ENCODE data around the gene OR4D10. TPM values are rescaled to one million over a fixed set of nuclear protein-coding genes. Genes with fewer than 3 reads are reported as not detected.
"Not testable (repeated sequence)": the region's sequence is repeated elsewhere in the genome, so short reads cannot be mapped to it uniquely, and the experiment has no call there.

The OR4D10 gene
- total RNA-seq, 2 experiments from 2014 or later = not detected

DNA sequence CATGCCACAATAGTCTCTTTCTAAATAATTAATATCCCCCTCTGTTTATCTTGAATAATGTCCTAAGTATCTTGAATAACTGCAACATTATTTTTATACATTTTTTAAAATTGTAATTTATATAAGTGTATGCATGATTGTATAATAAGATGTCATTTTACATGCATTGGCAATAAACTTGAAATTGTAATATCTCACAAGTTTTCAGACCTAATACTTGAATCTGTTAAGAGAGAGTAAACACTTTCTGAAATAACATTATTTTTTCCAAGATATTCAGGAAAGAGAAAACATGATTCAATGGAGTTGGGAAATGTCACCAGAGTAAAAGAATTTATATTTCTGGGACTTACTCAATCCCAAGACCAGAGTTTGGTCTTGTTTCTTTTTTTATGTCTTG, 30.2 kb downstream of the OR4D10 start, which contains the start of gene OR4D11:
Gene OR4D11 (plus strand): TSS at position 301 of the 400 bp plus-strand sequence. CDS start 0 bp downstream, at position 301.
- Histone ChIP-seq H3K36me3 (ENCODE audit: insufficient read depth, low read length) (no peaks in the 10 kb centered on the region), H2AFZ (ENCODE audit: low read length) (no peak within 1 kb of the TSS), H3K4me2 (ENCODE audit: low read length) (no peak within 1 kb of the TSS), H3K4me3 (ENCODE audit: low read depth, low read length, poor library complexity, severe bottlenecking) (no peak within 1 kb of the TSS), H3K9me2 (ENCODE audit: insufficient read depth, low read length) (no peaks in the 10 kb centered on the region), H3K79me2 (ENCODE audit: insufficient read depth, low read depth, low read length) (no peaks in the 10 kb centered on the region), H4K20me1 (ENCODE audit: insufficient read depth, low read length) (no peaks in the 10 kb centered on the region), H3K27ac (ENCODE audit: low read depth, low read length, poor library complexity, severe bottlenecking) (no peak within 1 kb of the TSS), H3K9me3 (ENCODE audit: low read length) (no peaks in the 10 kb centered on the region), H3K4me1 (ENCODE audit: insufficient read depth, low read length, poor library complexity, severe bottlenecking) (no peaks in the 10 kb centered on the region)
- no TSS peak for BruUV-seq (replicated peaks)
- ChIA-PET CTCF (ENCODE audit: unreplicated experiment) (no interaction called here), POLR2A (interaction anchor here (0.6 kb wide), 1 partner anchor 166 kb away, joined by 3 read pairs; no protein-coding TSS in a partner anchor)
- intact Hi-C loops (cut with micrococcal nuclease; ENCODE audit: unreplicated experiment) = no loop called here
- no peak for TF ChIP-seq EZH2phosphoT487 (IDR thresholded peaks at IDR 0.05; ENCODE audit: borderline replicate concordance, low read depth, low read length)
- TF ChIP-seq, protein P1, sequence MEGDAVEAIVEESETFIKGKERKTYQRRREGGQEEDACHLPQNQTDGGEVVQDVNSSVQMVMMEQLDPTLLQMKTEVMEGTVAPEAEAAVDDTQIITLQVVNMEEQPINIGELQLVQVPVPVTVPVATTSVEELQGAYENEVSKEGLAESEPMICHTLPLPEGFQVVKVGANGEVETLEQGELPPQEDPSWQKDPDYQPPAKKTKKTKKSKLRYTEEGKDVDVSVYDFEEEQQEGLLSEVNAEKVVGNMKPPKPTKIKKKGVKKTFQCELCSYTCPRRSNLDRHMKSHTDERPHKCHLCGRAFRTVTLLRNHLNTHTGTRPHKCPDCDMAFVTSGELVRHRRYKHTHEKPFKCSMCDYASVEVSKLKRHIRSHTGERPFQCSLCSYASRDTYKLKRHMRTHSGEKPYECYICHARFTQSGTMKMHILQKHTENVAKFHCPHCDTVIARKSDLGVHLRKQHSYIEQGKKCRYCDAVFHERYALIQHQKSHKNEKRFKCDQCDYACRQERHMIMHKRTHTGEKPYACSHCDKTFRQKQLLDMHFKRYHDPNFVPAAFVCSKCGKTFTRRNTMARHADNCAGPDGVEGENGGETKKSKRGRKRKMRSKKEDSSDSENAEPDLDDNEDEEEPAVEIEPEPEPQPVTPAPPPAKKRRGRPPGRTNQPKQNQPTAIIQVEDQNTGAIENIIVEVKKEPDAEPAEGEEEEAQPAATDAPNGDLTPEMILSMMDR (conservative IDR thresholded peaks at IDR 0.05; ENCODE audit: low read length) = no peak
- DNase-seq (ENCODE audit: low spot score) = no peak

DNA sequence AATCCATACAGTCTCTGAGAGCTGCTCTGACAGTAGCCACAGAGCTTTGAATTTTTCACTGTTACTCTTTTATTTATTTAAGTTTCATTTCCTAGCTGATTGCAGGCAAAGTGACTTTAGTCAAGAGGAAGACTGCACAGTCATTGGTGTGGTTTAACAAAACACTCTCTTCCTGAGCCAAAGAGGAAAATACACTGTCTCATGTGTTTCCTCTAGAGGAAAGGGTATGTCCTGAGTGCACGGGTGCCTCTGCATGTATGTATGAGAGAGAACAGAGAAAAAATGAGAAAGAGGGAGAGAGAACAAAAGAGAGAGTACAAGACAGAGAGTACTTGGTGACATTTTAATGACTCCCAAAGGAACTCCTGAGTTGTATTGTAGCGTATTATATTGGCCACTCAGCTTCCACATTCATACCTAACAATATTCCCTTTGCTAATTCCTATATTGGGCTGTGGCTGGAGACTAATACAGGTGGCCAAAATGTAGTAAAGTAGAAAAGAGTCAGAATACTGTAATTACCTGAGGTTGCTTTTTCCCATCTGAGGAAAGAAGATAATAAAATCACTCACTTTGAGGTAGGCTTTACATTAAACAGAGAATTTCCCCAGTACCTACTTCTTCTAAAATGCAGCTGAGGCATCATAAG, 38.0 kb downstream of the OR4D10 start, which contains the start of gene OR4D9:
Gene OR4D9 (plus strand): TSS at position 599 of the 649 bp plus-strand sequence. CDS start 3,374 bp downstream, outside the sequence.
- Histone ChIP-seq H2AFZ (ENCODE audit: low read length) (no peak within 1 kb of the TSS), H3K79me2 (ENCODE audit: insufficient read depth, low read depth, low read length) (no peaks in the 10 kb centered on the region), H3K9me2 (ENCODE audit: insufficient read depth, low read length) (no peaks in the 10 kb centered on the region), H4K20me1 (ENCODE audit: insufficient read depth, low read length) (no peaks in the 10 kb centered on the region), H3K9me3 (ENCODE audit: low read length) (no peaks in the 10 kb centered on the region), H3K4me2 (ENCODE audit: low read length) (no peak within 1 kb of the TSS), H3K4me3 (ENCODE audit: low read depth, low read length, poor library complexity, severe bottlenecking) (no peak within 1 kb of the TSS), H3K36me3 (ENCODE audit: insufficient read depth, low read length) (no peaks in the 10 kb centered on the region), H3K4me1 (ENCODE audit: insufficient read depth, low read length, poor library complexity, severe bottlenecking) (no peaks in the 10 kb centered on the region), H3K27ac (ENCODE audit: low read depth, low read length, poor library complexity, severe bottlenecking) (no peak within 1 kb of the TSS)
- BruUV-seq (replicated peaks) = no TSS peak
- POLR2A ChIA-PET = interaction anchor here (0.8 kb wide), 1 partner anchor 163 kb away, joined by 3 read pairs; no protein-coding TSS in a partner anchor
- no peak for TF ChIP-seq EZH2phosphoT487 (IDR thresholded peaks at IDR 0.05; ENCODE audit: borderline replicate concordance, low read depth, low read length)
- TF ChIP-seq, protein P1 (conservative IDR thresholded peaks at IDR 0.05; ENCODE audit: low read length) = no peak
- DNase-seq (ENCODE audit: low spot score) = no peak
- CTCF ChIA-PET (ENCODE audit: unreplicated experiment) = no interaction called here
- intact Hi-C loops (cut with micrococcal nuclease; ENCODE audit: unreplicated experiment) = no loop called here

DNA sequence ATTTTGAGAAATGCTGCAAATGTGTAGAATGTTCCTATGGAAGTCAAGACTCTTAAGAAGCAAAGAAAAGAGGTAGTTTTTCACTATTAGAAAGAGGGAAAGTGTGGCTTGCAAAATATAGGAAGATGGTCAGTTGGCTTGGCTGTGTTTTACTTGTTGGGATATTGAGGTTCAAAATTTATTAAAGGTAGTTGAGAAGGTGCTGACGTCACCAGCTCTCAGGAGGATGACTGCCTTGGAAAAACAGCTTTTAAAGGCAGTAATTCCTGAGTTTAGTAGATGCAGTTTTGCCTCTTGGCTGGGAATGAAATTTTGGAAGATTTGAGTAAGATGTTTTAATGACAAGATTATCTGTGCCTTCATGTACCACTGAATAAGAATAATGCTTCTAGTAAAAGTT, 38.6 kb downstream of the OR4D10 start:
- Histone ChIP-seq H3K4me1 (ENCODE audit: insufficient read depth, low read length, poor library complexity, severe bottlenecking) (no peaks in the 10 kb centered on the region), H3K9me2 (ENCODE audit: insufficient read depth, low read length) (no peaks in the 10 kb centered on the region), H3K79me2 (ENCODE audit: insufficient read depth, low read depth, low read length) (no peaks in the 10 kb centered on the region), H3K36me3 (ENCODE audit: insufficient read depth, low read length) (no peaks in the 10 kb centered on the region), H3K4me3 (ENCODE audit: low read depth, low read length, poor library complexity, severe bottlenecking) (no peak overlapping the region), H2AFZ (ENCODE audit: low read length) (no peak overlapping the region), H3K9me3 (ENCODE audit: low read length) (no peaks in the 10 kb centered on the region), H3K4me2 (ENCODE audit: low read length) (no peak overlapping the region), H4K20me1 (ENCODE audit: insufficient read depth, low read length) (no peaks in the 10 kb centered on the region), H3K27ac (ENCODE audit: low read depth, low read length, poor library complexity, severe bottlenecking) (no peak overlapping the region)
- DNase-seq (ENCODE audit: low spot score) = no peak
- BruUV-seq (replicated peaks) = no TSS peak
- CTCF ChIA-PET (ENCODE audit: unreplicated experiment) = no interaction called here
- POLR2A ChIA-PET = interaction anchor here (0.8 kb wide), 1 partner anchor 162 kb away, joined by 3 read pairs; no protein-coding TSS in a partner anchor
- TF ChIP-seq EZH2phosphoT487 (IDR thresholded peaks at IDR 0.05; ENCODE audit: borderline replicate concordance, low read depth, low read length) = no peak
- TF ChIP-seq, protein P1 (conservative IDR thresholded peaks at IDR 0.05; ENCODE audit: low read length) = no peak
- intact Hi-C loops (cut with micrococcal nuclease; ENCODE audit: unreplicated experiment) = no loop called here

DNA sequence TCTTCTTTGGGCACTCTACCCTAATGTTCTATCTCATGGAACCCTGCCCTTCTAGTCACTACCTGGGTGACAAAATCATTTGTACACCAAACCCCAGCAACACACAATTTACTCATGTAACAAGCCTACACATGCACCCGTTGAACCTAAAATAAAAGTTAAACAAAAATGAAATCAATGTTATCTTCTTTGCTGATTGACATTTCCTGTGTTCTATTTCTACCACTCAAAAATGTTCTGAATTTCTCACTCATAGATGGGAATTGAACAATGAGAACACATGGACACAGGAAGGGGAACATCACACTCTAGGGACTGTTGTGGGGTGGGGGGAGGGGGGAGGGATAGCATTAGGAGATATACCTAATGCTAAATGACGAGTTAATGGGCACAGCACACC, 47.0 kb downstream of the OR4D10 start:
- H3K27ac ChIP-seq (ENCODE audit: low read depth, low read length, poor library complexity, severe bottlenecking); DNase-seq (ENCODE audit: low spot score); CTCF ChIA-PET (ENCODE audit: unreplicated experiment); H3K4me3 ChIP-seq (ENCODE audit: low read depth, low read length, poor library complexity, severe bottlenecking); H3K4me1 ChIP-seq (ENCODE audit: insufficient read depth, low read length, poor library complexity, severe bottlenecking); intact Hi-C loops (cut with micrococcal nuclease; ENCODE audit: unreplicated experiment); H3K9me3 ChIP-seq (ENCODE audit: low read length); H4K20me1 ChIP-seq (ENCODE audit: insufficient read depth, low read length); BruUV-seq (replicated peaks); H3K36me3 ChIP-seq (ENCODE audit: insufficient read depth, low read length); H3K9me2 ChIP-seq (ENCODE audit: insufficient read depth, low read length); H3K79me2 ChIP-seq (ENCODE audit: insufficient read depth, low read depth, low read length); H2AFZ ChIP-seq (ENCODE audit: low read length); H3K4me2 ChIP-seq (ENCODE audit: low read length): not testable (repeated sequence)
- POLR2A ChIA-PET = interaction anchor here (0.9 kb wide), 1 partner anchor 17 kb away, joined by 3 read pairs; no protein-coding TSS in a partner anchor
